ENCODE results near the gene CCDC195. TPM values are rescaled to one million over a fixed set of nuclear protein-coding genes. Genes with fewer than 3 reads are reported as not detected.

CCDC195 gene
- total RNA-seq, 1 experiment from 2014 or later: not detected

- H3K27me3 ChIP-seq (ENCODE audit: low read length): no peaks in the 10 kb centered on the region
- no peak for DNase-seq
- H3K36me3 ChIP-seq (ENCODE audit: insufficient read depth, low read length): no peaks in the 10 kb centered on the region
- H3K9me3 ChIP-seq (ENCODE audit: low read length): no peaks in the 10 kb centered on the region
- H3K9ac ChIP-seq (ENCODE audit: low read length): no peak overlapping the region
- H3K27ac ChIP-seq (ENCODE audit: low read length): no peak overlapping the region
- no peaks in the 10 kb centered on the region for H3K4me1 ChIP-seq (ENCODE audit: low read length)
- H3K4me2 ChIP-seq (ENCODE audit: low read depth, low read length, poor library complexity, severe bottlenecking): no peak overlapping the region
- no peak overlapping the region for H3K4me3 ChIP-seq (ENCODE audit: low read length)
- H3K79me2 ChIP-seq (ENCODE audit: low read length): no peaks in the 10 kb centered on the region
- no peaks in the 10 kb centered on the region for H3K9me2 ChIP-seq (replicated peaks; ENCODE audit: insufficient read depth, low read length)
- H2AFZ ChIP-seq (ENCODE audit: low read length): no peak overlapping the region
- no peaks in the 10 kb centered on the region for H4K20me1 ChIP-seq (ENCODE audit: insufficient read depth, low read depth, low read length)
Measured at GRCh38 chr2:224711859-224712665, 4.1 kb downstream of the CCDC195 start.

- H4K20me1 ChIP-seq (ENCODE audit: insufficient read depth, low read depth, low read length): no peaks in the 10 kb centered on the region
- no peaks in the 10 kb centered on the region for H3K9me3 ChIP-seq (ENCODE audit: low read length)
- no peak overlapping the region for H2AFZ ChIP-seq (ENCODE audit: low read length)
- no peak overlapping the region for H3K27ac ChIP-seq (ENCODE audit: low read length)
- no peaks in the 10 kb centered on the region for H3K9me2 ChIP-seq (replicated peaks; ENCODE audit: insufficient read depth, low read length)
- H3K36me3 ChIP-seq (ENCODE audit: insufficient read depth, low read length): no peaks in the 10 kb centered on the region
- no peaks in the 10 kb centered on the region for H3K4me1 ChIP-seq (ENCODE audit: low read length)
- H3K4me2 ChIP-seq (ENCODE audit: low read depth, low read length, poor library complexity, severe bottlenecking): no peak overlapping the region
- H3K9ac ChIP-seq (ENCODE audit: low read length): no peak overlapping the region
- no peak overlapping the region for H3K4me3 ChIP-seq (ENCODE audit: low read length)
- no peaks in the 10 kb centered on the region for H3K79me2 ChIP-seq (ENCODE audit: low read length)
- no peaks in the 10 kb centered on the region for H3K27me3 ChIP-seq (ENCODE audit: low read length)
- DNase-seq: no peak
Measured at GRCh38 chr2:224711381-224711780, 4.8 kb downstream of the CCDC195 start.

GRCh38 chr2:224709301-224709700 lies 6.9 kb downstream of the CCDC195 start:
- Histone ChIP-seq H3K27ac (ENCODE audit: low read length) (no peak overlapping the region), H4K20me1 (ENCODE audit: insufficient read depth, low read depth, low read length) (no peaks in the 10 kb centered on the region), H3K9ac (ENCODE audit: low read length) (no peak overlapping the region), H3K9me2 (replicated peaks; ENCODE audit: insufficient read depth, low read length) (no peaks in the 10 kb centered on the region), H3K4me1 (ENCODE audit: low read length) (no peaks in the 10 kb centered on the region), H3K4me3 (ENCODE audit: low read length) (no peak overlapping the region), H3K79me2 (ENCODE audit: low read length) (no peaks in the 10 kb centered on the region), H2AFZ (ENCODE audit: low read length) (no peak overlapping the region), H3K27me3 (ENCODE audit: low read length) (no peaks in the 10 kb centered on the region), H3K36me3 (ENCODE audit: insufficient read depth, low read length) (no peaks in the 10 kb centered on the region), H3K4me2 (ENCODE audit: low read depth, low read length, poor library complexity, severe bottlenecking) (no peak overlapping the region), H3K9me3 (ENCODE audit: low read length) (no peaks in the 10 kb centered on the region)
- no peak for DNase-seq

- Histone ChIP-seq H3K27ac (ENCODE audit: low read length) (no peak overlapping the region), H3K4me1 (ENCODE audit: low read length) (no peaks in the 10 kb centered on the region), H3K36me3 (ENCODE audit: insufficient read depth, low read length) (no peaks in the 10 kb centered on the region), H3K9me3 (ENCODE audit: low read length) (no peaks in the 10 kb centered on the region), H3K4me2 (ENCODE audit: low read depth, low read length, poor library complexity, severe bottlenecking) (no peak overlapping the region), H3K9me2 (replicated peaks; ENCODE audit: insufficient read depth, low read length) (no peaks in the 10 kb centered on the region), H3K4me3 (ENCODE audit: low read length) (no peak overlapping the region), H3K9ac (ENCODE audit: low read length) (no peak overlapping the region), H2AFZ (ENCODE audit: low read length) (no peak overlapping the region), H4K20me1 (ENCODE audit: insufficient read depth, low read depth, low read length) (no peaks in the 10 kb centered on the region), H3K27me3 (ENCODE audit: low read length) (no peaks in the 10 kb centered on the region), H3K79me2 (ENCODE audit: low read length) (no peaks in the 10 kb centered on the region)
- no peak for DNase-seq
Measured at GRCh38 chr2:224694502-224694901, 21.7 kb downstream of the CCDC195 start.

GRCh38 chr2:224691563-224691962 lies 24.6 kb downstream of the CCDC195 start:
- H3K36me3 ChIP-seq (ENCODE audit: insufficient read depth, low read length): no peaks in the 10 kb centered on the region
- H3K27me3 ChIP-seq (ENCODE audit: low read length): no peaks in the 10 kb centered on the region
- H3K4me1 ChIP-seq (ENCODE audit: low read length): no peaks in the 10 kb centered on the region
- H2AFZ ChIP-seq (ENCODE audit: low read length): no peak overlapping the region
- no peak overlapping the region for H3K4me3 ChIP-seq (ENCODE audit: low read length)
- H3K4me2 ChIP-seq (ENCODE audit: low read depth, low read length, poor library complexity, severe bottlenecking): no peak overlapping the region
- no peaks in the 10 kb centered on the region for H4K20me1 ChIP-seq (ENCODE audit: insufficient read depth, low read depth, low read length)
- H3K27ac ChIP-seq (ENCODE audit: low read length): no peak overlapping the region
- no peaks in the 10 kb centered on the region for H3K9me3 ChIP-seq (ENCODE audit: low read length)
- H3K79me2 ChIP-seq (ENCODE audit: low read length): no peaks in the 10 kb centered on the region
- no peaks in the 10 kb centered on the region for H3K9me2 ChIP-seq (replicated peaks; ENCODE audit: insufficient read depth, low read length)
- H3K9ac ChIP-seq (ENCODE audit: low read length): no peak overlapping the region
- no peak for DNase-seq

GRCh38 chr2:224690868-224691267 lies 25.3 kb downstream of the CCDC195 start:
- no peak for DNase-seq
- no peak overlapping the region for H2AFZ ChIP-seq (ENCODE audit: low read length)

GRCh38 chr2:224689539-224689938 lies 26.6 kb downstream of the CCDC195 start:
- H3K36me3 ChIP-seq (ENCODE audit: insufficient read depth, low read length): no peaks in the 10 kb centered on the region
- H3K9me2 ChIP-seq (replicated peaks; ENCODE audit: insufficient read depth, low read length): no peaks in the 10 kb centered on the region
- H3K27ac ChIP-seq (ENCODE audit: low read length): no peak overlapping the region
- no peaks in the 10 kb centered on the region for H3K4me1 ChIP-seq (ENCODE audit: low read length)
- no peak overlapping the region for H3K4me2 ChIP-seq (ENCODE audit: low read depth, low read length, poor library complexity, severe bottlenecking)
- H3K4me3 ChIP-seq (ENCODE audit: low read length): no peak overlapping the region
- H2AFZ ChIP-seq (ENCODE audit: low read length): no peak overlapping the region
- no peaks in the 10 kb centered on the region for H4K20me1 ChIP-seq (ENCODE audit: insufficient read depth, low read depth, low read length)
- H3K9ac ChIP-seq (ENCODE audit: low read length): no peak overlapping the region
- DNase-seq: no peak
- H3K79me2 ChIP-seq (ENCODE audit: low read length): no peaks in the 10 kb centered on the region
- no peaks in the 10 kb centered on the region for H3K9me3 ChIP-seq (ENCODE audit: low read length)
- no peaks in the 10 kb centered on the region for H3K27me3 ChIP-seq (ENCODE audit: low read length)

More at GRCh38 chr2:224690868-224691267, 25.3 kb downstream of the CCDC195 start:
- Histone ChIP-seq H4K20me1 (ENCODE audit: insufficient read depth, low read depth, low read length) (no peaks in the 10 kb centered on the region), H3K9ac (ENCODE audit: low read length) (no peak overlapping the region), H3K9me2 (replicated peaks; ENCODE audit: insufficient read depth, low read length) (no peaks in the 10 kb centered on the region), H3K36me3 (ENCODE audit: insufficient read depth, low read length) (no peaks in the 10 kb centered on the region), H3K27me3 (ENCODE audit: low read length) (no peaks in the 10 kb centered on the region), H3K9me3 (ENCODE audit: low read length) (no peaks in the 10 kb centered on the region), H3K27ac (ENCODE audit: low read length) (no peak overlapping the region), H3K4me2 (ENCODE audit: low read depth, low read length, poor library complexity, severe bottlenecking) (no peak overlapping the region), H3K79me2 (ENCODE audit: low read length) (no peaks in the 10 kb centered on the region), H3K4me3 (ENCODE audit: low read length) (no peak overlapping the region), H3K4me1 (ENCODE audit: low read length) (no peaks in the 10 kb centered on the region)

GRCh38 chr2:224688997-224689396 lies 27.2 kb downstream of the CCDC195 start:
- no peaks in the 10 kb centered on the region for H3K9me3 ChIP-seq (ENCODE audit: low read length)
- no peaks in the 10 kb centered on the region for H3K9me2 ChIP-seq (replicated peaks; ENCODE audit: insufficient read depth, low read length)
- no peak overlapping the region for H2AFZ ChIP-seq (ENCODE audit: low read length)

More at GRCh38 chr2:224688997-224689396, 27.2 kb downstream of the CCDC195 start:
- no peaks in the 10 kb centered on the region for H4K20me1 ChIP-seq (ENCODE audit: insufficient read depth, low read depth, low read length)
- no peak for DNase-seq
- no peaks in the 10 kb centered on the region for H3K79me2 ChIP-seq (ENCODE audit: low read length)
- H3K4me2 ChIP-seq (ENCODE audit: low read depth, low read length, poor library complexity, severe bottlenecking): no peak overlapping the region
- H3K4me1 ChIP-seq (ENCODE audit: low read length): no peaks in the 10 kb centered on the region
- no peak overlapping the region for H3K27ac ChIP-seq (ENCODE audit: low read length)
- no peak overlapping the region for H3K9ac ChIP-seq (ENCODE audit: low read length)
- no peaks in the 10 kb centered on the region for H3K36me3 ChIP-seq (ENCODE audit: insufficient read depth, low read length)
- no peak overlapping the region for H3K4me3 ChIP-seq (ENCODE audit: low read length)
- H3K27me3 ChIP-seq (ENCODE audit: low read length): no peaks in the 10 kb centered on the region
